ENCODE results near the gene HAL. TPM values are rescaled to one million over a fixed set of nuclear protein-coding genes. Genes with fewer than 3 reads are reported as not detected.

Gene HAL
- total RNA-seq, 2 experiments from 2014 or later: 0.25 to 0.95 TPM

GRCh38 chr12:95942524-95943329 lies 53.4 kb downstream of the HAL start, which contains the start of gene CCDC38:
TSS of gene CCDC38 (minus strand) at chr12:95942614. CDS start at chr12:95936509, 6,105 bp downstream.
- H3K27ac Mint-ChIP-seq: peak within 1 kb of the TSS; percentile 88
- H3K4me3 ChIP-seq (ENCODE audit: low read length): peak within 1 kb of the TSS; percentile 84
- DNase-seq: peak; percentile 70 to 92 (median 79)
- H3K4me1 ChIP-seq (ENCODE audit: insufficient read depth, low read length): peaks cover 14% of the 10 kb centered on the region
- no peaks in the 10 kb centered on the region for H3K27me3 ChIP-seq (ENCODE audit: control insufficient read depth in 1 of 2, insufficient read depth in 2 of 2, low read length in 2 of 2)
- H3K4me3 Mint-ChIP-seq: peak within 1 kb of the TSS; percentile 97
- no peaks in the 10 kb centered on the region for H3K9me3 Mint-ChIP-seq
- peak; percentile 94 for ATAC-seq (ENCODE audit: poor library complexity)
- no peaks in the 10 kb centered on the region for H3K27me3 Mint-ChIP-seq
- intact Hi-C loops (cut with DNase I, micrococcal nuclease): loop anchor here (5.0 to 10.0 kb wide), 7 partner anchors 80 to 972 kb away; partner anchors contain the start of genes METAP2 (in 1 of the 2), NDUFA12 (in 1 of the 2) and SNRPF (in 1 of the 2)
- H3K27ac ChIP-seq (ENCODE audit: low read depth in 1 of 2, low read length in 2 of 2): peak within 1 kb of the TSS; percentile 61 to 76
- ChIA-PET CTCF (interaction anchor here (1.4 to 3.6 kb wide), 2 partner anchors 10 to 24 kb away, joined by 3 to 16 read pairs; no protein-coding TSS in a partner anchor), POLR2A (interaction anchor here (0.6 to 3.1 kb wide), 13 partner anchors 12 to 965 kb away, joined by 3 to 14 read pairs (median 6); partner anchors contain the start of genes CDK17, HAL, LTA4H and METAP2)
- H3K9me3 ChIP-seq (ENCODE audit: control insufficient read depth in 1 of 2, insufficient read depth in 1 of 2, low read length in 2 of 2): no peaks in the 10 kb centered on the region
- no peak for TF ChIP-seq CTCF (IDR thresholded peaks at IDR 0.05)
- H3K36me3 ChIP-seq (ENCODE audit: insufficient read depth, low read length): no peaks in the 10 kb centered on the region
- H3K4me1 Mint-ChIP-seq (ENCODE audit: low read depth): peaks cover 10% of the 10 kb centered on the region
- peaks cover 5% of the 10 kb centered on the region for H3K36me3 Mint-ChIP-seq (ENCODE audit: low read depth)

GRCh38 chr12:95942101-95942523 lies 54.0 kb downstream of the HAL start:
- H3K27ac ChIP-seq (ENCODE audit: low read depth in 1 of 2, low read length in 2 of 2): peak overlapping the region in 1 of 2 donors; percentile 76
- H3K4me1 Mint-ChIP-seq (ENCODE audit: low read depth): peaks cover 10% of the 10 kb centered on the region
- TF ChIP-seq CTCF (IDR thresholded peaks at IDR 0.05): no peak
- no peaks in the 10 kb centered on the region for H3K36me3 ChIP-seq (ENCODE audit: insufficient read depth, low read length)
- H3K4me1 ChIP-seq (ENCODE audit: insufficient read depth, low read length): peaks cover 14% of the 10 kb centered on the region
- no peaks in the 10 kb centered on the region for H3K27me3 Mint-ChIP-seq
- H3K36me3 Mint-ChIP-seq (ENCODE audit: low read depth): peaks cover 5% of the 10 kb centered on the region
- intact Hi-C loops (cut with DNase I, micrococcal nuclease): loop anchor here (5.0 to 10.0 kb wide), 7 partner anchors 80 to 973 kb away; partner anchors contain the start of genes METAP2 (in 1 of the 2), NDUFA12 (in 1 of the 2) and SNRPF (in 1 of the 2)
- peak in 4 of 14 experiments; percentile 2 to 26 (median 10) for DNase-seq
- H3K27ac Mint-ChIP-seq: peak overlapping the region; percentile 88
- no peak for ATAC-seq (ENCODE audit: poor library complexity)
- H3K9me3 ChIP-seq (ENCODE audit: control insufficient read depth in 1 of 2, insufficient read depth in 1 of 2, low read length in 2 of 2): no peaks in the 10 kb centered on the region
- H3K27me3 ChIP-seq (ENCODE audit: control insufficient read depth in 1 of 2, insufficient read depth in 2 of 2, low read length in 2 of 2): no peaks in the 10 kb centered on the region
- H3K4me3 Mint-ChIP-seq: peak overlapping the region; percentile 97
- H3K9me3 Mint-ChIP-seq: no peaks in the 10 kb centered on the region
- H3K4me3 ChIP-seq (ENCODE audit: low read length): peak overlapping the region; percentile 84
- ChIA-PET POLR2A (interaction anchor here (0.6 to 3.1 kb wide), 11 partner anchors 13 to 966 kb away, joined by 3 to 14 read pairs (median 6); partner anchors contain the start of genes CDK17, HAL, LTA4H and METAP2), CTCF (interaction anchor here (0.9 to 3.6 kb wide), 2 partner anchors 23 to 869 kb away, joined by 3 to 16 read pairs; partner anchors contain the start of gene NR2C1)

- TF ChIP-seq CTCF (IDR thresholded peaks at IDR 0.05): no peak
- peaks cover 10% of the 10 kb centered on the region for H3K4me1 Mint-ChIP-seq (ENCODE audit: low read depth)
- Histone ChIP-seq H3K4me3 (ENCODE audit: low read length) (no peak overlapping the region), H3K4me1 (ENCODE audit: insufficient read depth, low read length) (peaks cover 14% of the 10 kb centered on the region), H3K36me3 (ENCODE audit: insufficient read depth, low read length) (no peaks in the 10 kb centered on the region), H3K27ac (ENCODE audit: low read depth in 1 of 2, low read length in 2 of 2) (no peak overlapping the region), H3K27me3 (ENCODE audit: control insufficient read depth in 1 of 2, insufficient read depth in 2 of 2, low read length in 2 of 2) (no peaks in the 10 kb centered on the region), H3K9me3 (ENCODE audit: control insufficient read depth in 1 of 2, insufficient read depth in 1 of 2, low read length in 2 of 2) (no peaks in the 10 kb centered on the region)
- H3K36me3 Mint-ChIP-seq (ENCODE audit: low read depth): peaks cover 5% of the 10 kb centered on the region
- H3K4me3 Mint-ChIP-seq: peak overlapping the region; percentile 69
- POLR2A ChIA-PET: no interaction called here
- H3K27me3 Mint-ChIP-seq: no peaks in the 10 kb centered on the region
- CTCF ChIA-PET: no interaction called here
- no peaks in the 10 kb centered on the region for H3K9me3 Mint-ChIP-seq
- peak overlapping the region; percentile 36 for H3K27ac Mint-ChIP-seq
- DNase-seq (no peak), ATAC-seq (ENCODE audit: poor library complexity) (no peak)
- intact Hi-C loops (cut with DNase I, micrococcal nuclease): loop anchor here (5.0 to 10.0 kb wide), 7 partner anchors 78 to 974 kb away; partner anchors contain the start of genes METAP2 (in 1 of the 2), NDUFA12 (in 1 of the 2) and SNRPF (in 1 of the 2)
Observed at GRCh38 chr12:95940514-95940913, 55.6 kb downstream of the HAL start.

Other genes with a start within 250 kb of the HAL start
- gene NTN4, start 205.6 kb downstream of the HAL start, total RNA-seq: under 1 TPM; 0.47 to 0.71 TPM
- gene SNRPF, start 137.4 kb downstream of the HAL start, total RNA-seq: 10 to 100 TPM; 40.9 to 44.0 TPM
- gene CCDC38, start 53.7 kb downstream of the HAL start, total RNA-seq: under 1 TPM in 1 of 2 experiments, not detected in 1; 0.11 TPM
- gene AMDHD1, start 53.0 kb downstream of the HAL start, total RNA-seq: under 1 TPM; 0.78 to 0.91 TPM
- gene LTA4H, start 39.2 kb upstream of the HAL start, total RNA-seq: 10 to 100 TPM; 43.0 to 44.0 TPM
- gene ELK3, start 198.0 kb upstream of the HAL start, total RNA-seq: 10 to 100 TPM; 26.8 to 31.5 TPM

All from CD4-positive, alpha-beta T cell (primary cell).